ENCODE data around the gene ANXA3. TPM values are rescaled to one million over a fixed set of nuclear protein-coding genes. Genes with fewer than 3 reads are reported as not detected.

Gene ANXA3
- total and polyA plus RNA-seq, 2 donors (not counting 1 experiment from before 2014, with no cell fraction given), result not detected

DNA sequence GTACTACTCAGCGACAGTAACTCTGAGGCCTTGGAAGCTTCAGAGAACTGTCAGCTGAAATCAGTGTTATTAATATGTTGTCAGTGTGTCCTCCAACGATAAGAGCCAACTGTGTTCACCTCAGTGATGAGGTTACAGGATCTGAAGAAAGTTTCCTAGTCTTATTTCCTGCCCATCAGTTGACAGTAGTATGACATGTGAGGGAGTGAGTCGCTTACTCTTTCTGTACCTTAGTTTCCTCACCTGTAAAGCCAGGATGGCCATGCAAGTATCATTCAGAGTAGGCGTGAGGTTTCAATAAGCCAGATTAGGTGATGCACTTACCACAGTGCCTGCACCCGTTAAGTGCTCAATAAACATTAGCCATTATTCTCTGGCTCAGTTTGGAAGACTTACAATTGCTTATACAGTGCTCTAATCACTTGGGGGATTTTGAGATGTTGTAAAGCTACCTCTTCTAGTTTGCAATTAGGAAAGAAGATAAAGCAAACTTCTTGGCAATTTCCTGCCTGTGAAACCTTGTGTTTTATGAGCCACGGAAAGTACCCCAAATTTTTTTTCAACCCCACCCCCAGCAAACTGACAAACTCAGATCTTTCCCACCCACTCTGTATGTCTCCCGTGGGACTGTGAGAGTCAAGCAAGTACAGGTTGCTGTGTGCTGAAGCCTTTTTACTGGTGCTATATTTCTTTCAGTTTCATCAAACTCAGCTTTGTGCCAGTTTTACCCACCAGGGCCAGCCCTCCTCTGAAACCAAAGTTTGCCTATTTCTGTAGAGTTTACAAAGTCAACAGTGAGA lies 62.2 kb downstream of the ANXA3 start:
- Mint-ChIP-seq H3K9me3 (ENCODE audit: insufficient read depth) (no peaks in the 10 kb centered on the region), H3K4me3 (peak overlapping the region; percentile 75), H3K4me1 (peaks cover 59% of the 10 kb centered on the region), H3K27ac (peak overlapping the region; percentile 86), H3K27me3 (no peaks in the 10 kb centered on the region)
- Histone ChIP-seq H3K27me3 (replicated peaks in 1 of 4; ENCODE audit: control extremely low read depth in 1 of 4, control insufficient read depth in 3 of 4, insufficient read depth in 4 of 4, low read length in 3 of 4) (no peaks in the 10 kb centered on the region), H3K36me3 (replicated peaks in 1 of 2; ENCODE audit: control extremely low read depth in 1 of 2, control insufficient read depth in 1 of 2, extremely low read depth in 1 of 2, insufficient read depth in 2 of 2, low read length in 1 of 2) (no peaks in the 10 kb centered on the region), H3K27ac (ENCODE audit: low read length in 2 of 2) (peak overlapping the region; percentile 64 to 81), H3K9me3 (ENCODE audit: control extremely low read depth in 1 of 3, control insufficient read depth in 2 of 3, insufficient read depth in 1 of 3, low read length in 2 of 3) (no peaks in the 10 kb centered on the region), H3K4me1 (ENCODE audit: control insufficient read depth in 2 of 2, insufficient read depth in 2 of 2, low read length in 2 of 2) (peaks cover 55% of the 10 kb centered on the region in 2 donors), H3K9ac (ENCODE audit: low read length) (peak overlapping the region; percentile 25), H4K20me1 (ENCODE audit: control insufficient read depth, insufficient read depth, low read length, poor library complexity, severe bottlenecking) (no peaks in the 10 kb centered on the region), H2AFZ (ENCODE audit: insufficient read depth, low read depth, low read length, poor library complexity, severe bottlenecking) (peak overlapping the region; percentile 51), H3K79me2 (ENCODE audit: control insufficient read depth, insufficient read depth, low read length) (no peaks in the 10 kb centered on the region), H3K4me2 (replicated peaks; ENCODE audit: low read depth, low read length, poor library complexity, severe bottlenecking) (peak overlapping the region; percentile 51), H3K4me3 (ENCODE audit: control extremely low read depth in 1 of 5, extremely low read depth in 1 of 5, insufficient read depth in 1 of 5, low read depth in 2 of 5, low read length in 4 of 5) (peak overlapping the region in 2 of 5 experiments; percentile 6 to 36)
- peak; percentile 73 for DNase-seq
- ChIA-PET CTCF (interaction anchor here (0.8 to 9.4 kb wide), 35 partner anchors 10 to 325 kb away, joined by 3 to 164 read pairs (median 5); partner anchors contain the start of genes BMP2K and PAQR3), POLR2A (interaction anchor here (0.6 to 2.3 kb wide), 3 partner anchors 48 to 247 kb away, joined by 4 to 11 read pairs (median 6); partner anchors contain the start of gene BMP2K)
- ATAC-seq (ENCODE audit: low read depth), result peak; percentile 79
- intact Hi-C loops (cut with micrococcal nuclease), result loop anchor here (1.0 to 5.0 kb wide), 3 partner anchors 25 to 49 kb away; no protein-coding TSS in a partner anchor
- 38% methylated on average over 2 of the region's 7 CpGs for WGBS (ENCODE audit: insufficient coverage)
- no peak for TF ChIP-seq EZH2 (IDR thresholded peaks at IDR 0.05; ENCODE audit: borderline replicate concordance, insufficient read depth, low read depth, low read length, poor library complexity, severe bottlenecking)
- TF ChIP-seq, protein P1, sequence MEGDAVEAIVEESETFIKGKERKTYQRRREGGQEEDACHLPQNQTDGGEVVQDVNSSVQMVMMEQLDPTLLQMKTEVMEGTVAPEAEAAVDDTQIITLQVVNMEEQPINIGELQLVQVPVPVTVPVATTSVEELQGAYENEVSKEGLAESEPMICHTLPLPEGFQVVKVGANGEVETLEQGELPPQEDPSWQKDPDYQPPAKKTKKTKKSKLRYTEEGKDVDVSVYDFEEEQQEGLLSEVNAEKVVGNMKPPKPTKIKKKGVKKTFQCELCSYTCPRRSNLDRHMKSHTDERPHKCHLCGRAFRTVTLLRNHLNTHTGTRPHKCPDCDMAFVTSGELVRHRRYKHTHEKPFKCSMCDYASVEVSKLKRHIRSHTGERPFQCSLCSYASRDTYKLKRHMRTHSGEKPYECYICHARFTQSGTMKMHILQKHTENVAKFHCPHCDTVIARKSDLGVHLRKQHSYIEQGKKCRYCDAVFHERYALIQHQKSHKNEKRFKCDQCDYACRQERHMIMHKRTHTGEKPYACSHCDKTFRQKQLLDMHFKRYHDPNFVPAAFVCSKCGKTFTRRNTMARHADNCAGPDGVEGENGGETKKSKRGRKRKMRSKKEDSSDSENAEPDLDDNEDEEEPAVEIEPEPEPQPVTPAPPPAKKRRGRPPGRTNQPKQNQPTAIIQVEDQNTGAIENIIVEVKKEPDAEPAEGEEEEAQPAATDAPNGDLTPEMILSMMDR (IDR thresholded peaks at IDR 0.05), result no peak

DNA sequence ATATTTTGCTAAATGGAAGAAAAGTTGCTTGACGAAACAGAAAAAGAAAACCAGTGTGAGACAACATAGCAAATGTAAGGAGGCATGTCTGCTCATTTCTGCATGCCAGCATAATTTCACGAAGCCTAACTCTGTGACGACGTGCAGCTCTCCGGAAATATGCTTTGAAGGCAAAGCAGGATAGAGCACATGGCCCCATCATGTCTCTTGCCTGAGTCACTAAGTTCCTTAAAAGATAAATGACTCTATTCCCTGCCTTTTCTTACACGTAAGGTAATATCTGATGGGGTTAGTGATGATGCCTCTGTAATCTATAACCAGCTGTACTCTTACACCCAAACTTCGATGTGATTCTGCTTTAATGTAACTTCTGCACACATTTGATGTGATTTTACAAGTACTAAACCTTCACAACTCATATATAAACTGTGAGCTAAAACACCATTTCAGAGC lies 64.5 kb downstream of the ANXA3 start:
- Histone ChIP-seq H3K4me3 (ENCODE audit: control extremely low read depth in 1 of 5, extremely low read depth in 1 of 5, insufficient read depth in 1 of 5, low read depth in 2 of 5, low read length in 4 of 5) (no peak overlapping the region), H3K9ac (ENCODE audit: low read length) (no peak overlapping the region), H3K9me3 (ENCODE audit: control extremely low read depth in 1 of 3, control insufficient read depth in 2 of 3, insufficient read depth in 1 of 3, low read length in 2 of 3) (no peaks in the 10 kb centered on the region), H4K20me1 (ENCODE audit: control insufficient read depth, insufficient read depth, low read length, poor library complexity, severe bottlenecking) (no peaks in the 10 kb centered on the region), H3K4me2 (replicated peaks; ENCODE audit: low read depth, low read length, poor library complexity, severe bottlenecking) (no peak overlapping the region), H3K27me3 (replicated peaks in 1 of 4; ENCODE audit: control extremely low read depth in 1 of 4, control insufficient read depth in 3 of 4, insufficient read depth in 4 of 4, low read length in 3 of 4) (no peaks in the 10 kb centered on the region), H3K27ac (ENCODE audit: low read length in 2 of 2) (no peak overlapping the region), H3K36me3 (replicated peaks in 1 of 2; ENCODE audit: control extremely low read depth in 1 of 2, control insufficient read depth in 1 of 2, extremely low read depth in 1 of 2, insufficient read depth in 2 of 2, low read length in 1 of 2) (no peaks in the 10 kb centered on the region), H2AFZ (ENCODE audit: insufficient read depth, low read depth, low read length, poor library complexity, severe bottlenecking) (peak overlapping the region; percentile 34), H3K79me2 (ENCODE audit: control insufficient read depth, insufficient read depth, low read length) (no peaks in the 10 kb centered on the region), H3K4me1 (ENCODE audit: control insufficient read depth in 2 of 2, insufficient read depth in 2 of 2, low read length in 2 of 2) (peaks cover 40 to 43% of the 10 kb centered on the region in 2 donors)
- H3K27me3 Mint-ChIP-seq, result no peaks in the 10 kb centered on the region
- DNase-seq (no peak), ATAC-seq (ENCODE audit: low read depth) (no peak)
- H3K4me1 Mint-ChIP-seq, result peaks cover 46% of the 10 kb centered on the region
- TF ChIP-seq EZH2 (IDR thresholded peaks at IDR 0.05; ENCODE audit: borderline replicate concordance, insufficient read depth, low read depth, low read length, poor library complexity, severe bottlenecking), result no peak
- TF ChIP-seq, protein P1 (IDR thresholded peaks at IDR 0.05), result no peak
- POLR2A ChIA-PET, result interaction anchor here (1.9 kb wide), 1 partner anchor 13 kb away, joined by 4 read pairs; no protein-coding TSS in a partner anchor
- CTCF ChIA-PET, result interaction anchor here (1.2 to 9.4 kb wide), 5 partner anchors 10 to 246 kb away, joined by 4 to 164 read pairs (median 47); no protein-coding TSS in a partner anchor
- H3K27ac Mint-ChIP-seq, result no peak overlapping the region
- WGBS (ENCODE audit: insufficient coverage), result 96% methylated on average over 3 of the region's 7 CpGs
- no peaks in the 10 kb centered on the region for H3K9me3 Mint-ChIP-seq (ENCODE audit: insufficient read depth)
- intact Hi-C loops (cut with micrococcal nuclease), result no loop called here
- no peak overlapping the region for H3K4me3 Mint-ChIP-seq

Data from B cell (primary cell).